ENCODE measurements around the gene IQCM.

Gene IQCM

DNA sequence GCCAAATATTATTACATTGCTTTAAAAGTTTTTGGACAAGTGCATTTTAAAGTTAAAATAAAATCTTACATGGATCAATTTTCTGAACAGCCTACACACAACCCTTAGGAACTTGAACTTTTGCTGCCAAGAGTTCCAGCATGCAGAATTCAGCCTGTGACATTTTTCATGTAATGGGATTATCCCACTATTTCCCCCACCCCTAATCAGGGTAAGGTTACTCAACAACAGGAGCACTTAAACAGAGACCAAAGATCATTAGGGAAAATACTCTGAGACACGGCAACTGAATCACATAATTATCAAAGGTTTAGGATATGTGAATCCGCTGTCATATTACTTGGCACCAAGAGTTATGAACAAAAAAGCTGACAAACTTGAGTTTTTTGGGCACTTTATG lies 47.2 kb downstream of the IQCM start:
- DNase-seq = no peak

- DNase-seq = no peak
These were observed 49.5 kb downstream of the IQCM start for GRCh38 chr4:149766135-149766534.

DNA sequence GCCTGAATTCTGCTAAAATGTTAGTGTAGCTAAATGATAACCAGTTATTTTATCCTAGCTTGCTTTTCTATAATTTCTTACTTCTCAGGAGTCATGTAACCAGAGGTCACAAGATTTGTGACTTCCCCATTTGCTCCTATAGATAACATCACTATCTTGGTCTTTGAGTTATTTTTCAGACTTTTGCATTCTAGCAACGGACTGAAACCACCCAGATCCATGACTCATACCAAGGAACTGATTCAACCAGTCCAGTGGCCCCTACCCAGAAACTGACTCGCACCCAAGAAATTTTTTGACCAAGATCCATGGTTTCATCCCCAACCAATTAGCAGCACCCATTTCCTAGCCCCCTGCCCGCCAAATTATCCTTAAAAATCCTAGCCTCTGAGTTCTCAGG lies 50.0 kb downstream of the IQCM start:
- DNase-seq = no peak

DNA sequence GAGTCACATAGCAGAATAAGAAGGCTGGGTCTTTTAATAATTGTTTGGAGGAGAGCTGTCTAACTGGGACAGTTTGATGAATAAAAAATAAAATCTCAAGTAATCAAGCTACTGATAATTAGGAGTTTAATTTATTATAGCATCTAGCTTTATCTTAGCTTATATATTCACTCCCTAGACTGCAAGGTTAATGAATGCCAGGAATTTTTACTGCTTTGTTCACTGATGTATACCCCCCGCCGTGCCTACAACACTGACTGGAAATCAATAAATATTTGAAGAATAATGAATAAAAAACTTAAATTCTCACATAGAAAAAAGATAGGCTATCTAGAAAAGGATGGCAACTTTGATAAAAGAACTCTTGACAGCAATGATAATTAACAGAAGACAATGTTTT lies 59.7 kb downstream of the IQCM start:
- no peak for DNase-seq

GRCh38 chr4:149754526-149754925 lies 61.1 kb downstream of the IQCM start:
- DNase-seq = no peak

GRCh38 chr4:149752729-149753128 lies 62.9 kb downstream of the IQCM start:
- no peak for DNase-seq

DNA sequence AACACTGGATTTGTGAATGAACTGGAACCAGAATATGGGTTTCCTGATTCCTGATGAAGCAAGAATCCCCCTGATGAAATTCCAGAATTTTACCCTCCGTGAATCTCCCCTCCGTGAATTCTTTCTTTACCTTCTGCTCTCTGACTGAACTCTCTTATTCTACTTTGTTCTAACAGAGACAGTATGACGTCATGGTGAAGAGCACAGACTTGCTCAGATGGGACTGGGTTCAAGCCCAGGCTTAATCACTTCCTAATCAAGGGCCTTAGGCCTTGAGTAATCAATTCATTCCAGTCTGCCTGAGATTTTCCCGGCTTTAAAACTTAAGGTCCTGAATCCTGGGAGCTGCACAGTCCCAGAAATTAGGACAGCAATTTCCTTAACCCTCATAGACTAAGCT lies 64.5 kb downstream of the IQCM start:
- no peak for DNase-seq

GRCh38 chr4:149749784-149750183 lies 65.9 kb downstream of the IQCM start:
- DNase-seq = no peak

DNA sequence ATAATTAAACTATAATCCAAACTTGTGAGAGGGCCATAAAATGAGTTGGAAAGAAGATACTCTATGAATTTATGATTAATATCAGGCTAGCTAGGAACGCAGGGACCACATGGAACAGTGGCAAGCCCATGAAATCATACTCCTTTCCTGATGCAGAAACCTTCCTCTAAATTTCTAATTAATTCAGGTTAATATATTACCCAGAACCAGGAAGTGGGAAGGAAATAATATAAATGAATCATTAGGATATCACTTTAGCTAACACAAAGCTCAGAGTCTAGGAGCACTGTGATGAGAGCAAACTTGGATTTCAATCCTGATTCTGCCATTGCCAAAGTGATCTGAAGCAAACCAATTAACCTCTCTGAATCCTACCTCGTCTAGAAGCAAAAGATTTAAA lies 68.0 kb downstream of the IQCM start:
- no peak for DNase-seq

DNA sequence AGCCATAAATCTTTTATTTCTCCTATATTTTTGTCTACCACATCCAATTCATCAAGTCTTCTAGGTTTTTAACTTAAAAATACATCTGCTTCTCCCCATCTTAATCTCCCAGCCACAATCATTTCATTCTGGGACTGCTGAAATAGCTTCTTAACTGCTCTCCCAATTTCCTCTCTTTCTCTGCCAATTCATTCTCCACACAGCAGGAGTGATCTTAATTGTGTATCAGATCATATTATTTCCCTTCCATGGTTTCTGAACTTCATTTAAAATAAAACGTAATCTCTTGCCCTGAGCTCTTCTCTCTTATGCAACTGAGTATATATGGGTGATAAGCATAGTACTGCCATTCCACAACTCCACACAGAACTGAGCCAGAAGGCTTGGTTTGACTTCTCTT lies 69.4 kb downstream of the IQCM start:
- no peak for DNase-seq

DNA sequence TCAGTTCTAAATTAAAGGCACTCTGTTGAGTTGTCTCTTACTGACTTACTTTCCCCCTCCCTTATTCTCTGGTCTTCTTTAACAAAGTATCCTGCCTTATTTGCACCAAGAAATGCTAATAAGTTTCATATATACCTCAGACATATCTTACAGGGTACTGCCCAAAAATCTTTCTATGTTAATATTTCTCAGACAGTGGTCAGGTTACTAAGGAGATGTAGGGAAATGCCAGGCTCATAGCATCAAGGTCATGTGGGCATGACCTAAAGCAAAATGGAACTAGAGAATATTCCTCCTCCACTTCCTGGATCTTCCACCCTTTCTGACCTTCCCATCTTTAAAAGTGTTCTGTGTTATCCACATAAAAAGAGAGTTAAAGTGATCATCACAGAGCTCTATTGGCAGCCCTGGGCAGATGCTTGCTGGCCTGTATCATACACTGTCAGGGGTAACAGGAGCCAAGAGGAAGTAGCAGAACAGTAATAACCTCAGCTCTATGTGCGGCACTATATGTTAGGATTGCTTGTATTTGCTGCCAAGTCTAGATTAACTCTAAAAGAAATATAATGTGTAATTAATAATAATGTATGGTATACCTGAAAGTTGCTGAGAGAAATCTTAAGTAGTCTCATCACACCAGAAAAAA lies 74.3 kb downstream of the IQCM start:
- DNase-seq = no peak

- no peak for DNase-seq
These were observed 77.5 kb downstream of the IQCM start for GRCh38 chr4:149738156-149738555.

- no peak for DNase-seq
These were observed 79.8 kb downstream of the IQCM start for GRCh38 chr4:149735796-149736195.

DNA sequence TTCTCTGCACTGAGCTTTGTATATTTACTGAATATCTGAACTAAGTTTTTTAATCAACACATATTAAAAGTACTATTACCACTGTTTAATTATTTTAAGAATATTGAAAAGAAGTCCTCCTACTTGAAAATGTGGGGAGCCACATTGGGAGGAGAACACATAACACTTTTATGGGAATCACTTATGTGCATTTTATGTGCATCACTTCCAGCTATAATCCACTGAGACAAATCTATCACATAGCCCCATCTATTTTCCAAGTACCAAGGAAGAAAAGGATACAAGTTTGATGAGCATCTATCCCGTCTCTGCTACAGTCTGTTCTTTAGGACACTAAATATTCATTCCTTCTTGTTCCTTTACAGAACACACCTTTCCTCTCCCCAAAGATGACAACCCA lies 87.2 kb downstream of the IQCM start:
- no peak for DNase-seq

DNA sequence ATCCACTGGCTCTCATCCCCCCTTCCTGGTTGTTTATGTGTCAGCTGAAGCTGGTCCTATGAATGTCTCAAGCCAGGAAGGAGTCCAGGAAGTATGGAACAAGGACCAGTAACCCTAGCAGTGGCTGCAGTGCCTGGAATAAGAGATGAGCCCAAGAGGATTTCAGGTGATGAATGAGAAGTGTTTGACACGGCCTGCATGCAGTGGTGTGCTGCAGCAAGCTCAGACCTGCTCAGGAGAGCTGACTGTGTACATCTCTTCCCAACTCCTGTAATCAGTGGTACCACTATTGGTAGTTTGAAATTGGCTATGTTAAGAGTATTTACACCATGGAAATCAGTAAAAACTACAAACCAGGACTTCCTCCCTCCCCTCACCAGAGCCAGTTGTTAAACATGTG lies 88.0 kb downstream of the IQCM start:
- no peak for DNase-seq

DNA sequence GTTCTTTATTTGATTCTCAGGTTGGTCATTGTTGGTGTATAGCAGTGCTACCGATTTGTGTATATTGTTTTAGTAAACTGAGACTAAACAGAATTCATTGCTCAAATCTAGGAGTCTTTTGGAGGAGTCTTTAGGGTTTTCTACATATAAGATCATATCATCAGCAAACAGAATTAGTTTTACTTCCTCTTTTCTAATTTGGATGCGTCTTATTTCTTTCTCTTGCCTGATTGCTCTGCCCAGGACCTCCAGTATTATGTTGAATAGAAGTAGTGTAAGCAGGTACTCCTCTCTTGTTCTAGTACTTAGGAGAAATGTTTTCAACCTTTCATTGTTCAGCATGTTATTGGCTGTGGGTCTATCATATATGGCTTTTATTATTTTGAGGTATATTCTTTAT lies 92.6 kb downstream of the IQCM start:
- no peak for DNase-seq

- no peak for DNase-seq
These were observed 95.8 kb downstream of the IQCM start for GRCh38 chr4:149719806-149720205.

GRCh38 chr4:149719357-149719756 lies 96.3 kb downstream of the IQCM start:
- DNase-seq = no peak

DNA sequence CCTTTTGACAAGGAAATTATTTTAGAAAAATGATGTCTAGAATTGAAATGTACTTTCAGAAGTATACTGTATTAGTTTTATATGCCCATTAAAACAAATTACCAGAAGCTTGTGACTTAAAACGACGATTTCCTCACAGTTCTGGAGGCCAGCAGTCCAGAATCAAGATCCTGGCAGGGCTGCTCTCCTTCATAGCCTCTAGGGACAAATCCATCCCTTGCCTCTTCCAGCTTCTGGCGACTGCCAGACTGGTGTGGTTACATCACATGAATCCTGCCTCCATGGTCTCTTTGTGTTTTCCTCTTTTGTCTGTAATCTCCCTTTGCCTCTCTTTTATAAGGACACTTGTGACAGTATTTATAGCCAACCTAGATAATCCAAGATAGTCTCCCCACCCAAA lies 97.1 kb downstream of the IQCM start:
- DNase-seq = no peak

DNA sequence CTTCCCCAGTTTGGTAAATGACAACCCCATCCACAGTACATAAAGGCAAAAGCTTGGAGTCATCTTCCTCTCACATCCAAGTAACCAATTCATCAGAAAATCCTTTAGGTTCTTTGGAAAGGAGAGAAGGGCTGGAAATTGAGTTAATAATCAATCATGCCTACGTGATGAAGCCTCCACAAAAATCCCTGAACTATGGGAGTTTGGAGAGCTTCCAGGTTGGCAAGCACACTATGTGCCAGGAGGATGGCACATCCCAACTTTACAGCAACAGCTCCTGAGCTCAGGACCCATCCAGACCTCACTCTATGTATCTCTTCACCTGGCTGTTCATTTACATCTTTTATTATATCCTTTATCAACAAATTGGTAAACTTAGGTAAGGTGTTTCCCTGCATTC lies 98.9 kb downstream of the IQCM start:
- DNase-seq = no peak

- no peak for DNase-seq
These were observed 99.6 kb downstream of the IQCM start for GRCh38 chr4:149715822-149716585.

DNA sequence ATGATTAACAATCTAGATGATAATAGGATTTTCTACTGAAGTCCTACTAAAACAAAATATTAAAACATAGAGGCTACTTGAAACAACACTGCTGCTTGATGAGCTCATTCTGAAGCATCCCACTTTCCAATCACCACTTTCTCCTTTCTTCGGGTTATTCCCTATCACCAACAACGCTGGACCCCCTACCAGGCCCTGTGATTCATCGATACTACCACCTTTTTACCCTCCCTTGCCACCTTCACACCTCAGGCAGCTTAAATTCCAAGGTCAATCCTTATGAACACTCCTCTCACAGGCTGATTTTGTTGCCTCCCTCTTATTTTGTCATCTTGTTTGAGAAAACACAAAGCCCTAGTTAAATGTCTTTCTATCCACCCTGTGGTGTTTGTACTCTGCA lies 102.6 kb downstream of the IQCM start:
- DNase-seq = no peak

- peak; percentile 15 for DNase-seq
These were observed 103.9 kb downstream of the IQCM start for GRCh38 chr4:149711593-149712365.

DNA sequence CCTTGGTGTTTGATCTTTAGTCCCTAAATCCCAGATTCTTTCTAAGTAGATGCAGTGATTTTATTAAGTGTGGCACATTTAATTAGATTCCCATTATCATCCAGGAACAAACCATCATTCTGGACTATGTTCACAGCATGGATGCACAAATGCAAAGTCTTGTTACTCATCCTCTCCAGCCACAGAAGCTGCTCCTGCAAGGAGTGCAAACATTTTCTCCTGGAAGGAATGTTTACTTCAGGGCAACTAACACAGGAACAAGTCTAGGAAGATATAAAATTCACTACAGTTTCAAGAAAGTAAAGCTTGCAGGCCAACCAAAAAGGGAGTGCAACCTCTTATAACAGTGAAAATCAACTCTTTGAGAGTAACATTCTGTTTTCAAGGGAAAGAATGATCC lies 106.0 kb downstream of the IQCM start:
- DNase-seq = no peak

All from eye (tissue), 1 donor.